ENCODE results near the gene ZNF710.
"Not testable (repeated sequence)": the region's sequence is repeated elsewhere in the genome, so short reads cannot be mapped to it uniquely, and the experiment has no call there.

ZNF710 gene

DNA sequence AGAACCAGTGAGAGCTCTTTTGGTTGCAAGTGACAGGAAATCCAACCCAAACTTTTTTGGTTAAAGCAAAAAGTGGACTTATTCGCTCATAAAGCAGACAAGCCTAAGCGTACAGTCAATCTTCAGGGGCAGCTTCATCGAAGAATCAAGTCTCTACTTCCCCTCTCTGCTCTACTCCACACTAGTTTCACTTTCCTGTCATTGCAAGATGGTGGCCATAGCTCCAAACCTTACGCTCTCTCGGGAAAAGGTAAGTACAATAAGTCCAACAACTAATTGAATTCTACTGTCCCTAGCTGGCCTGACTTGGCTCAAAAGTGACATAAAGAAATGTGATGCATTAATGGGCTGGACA lies 24.9 kb upstream of the ZNF710 start:
- Histone ChIP-seq H3K4me3 (ENCODE audit: low read depth in 1 of 2, low read length in 2 of 2) (no peak overlapping the region), H3K36me3 (ENCODE audit: control insufficient read depth in 1 of 2, insufficient read depth in 2 of 2, low read length in 2 of 2) (no peaks in the 10 kb centered on the region), H3K27me3 (ENCODE audit: low read depth, low read length) (no peaks in the 10 kb centered on the region), H3K4me1 (ENCODE audit: control insufficient read depth in 1 of 2, insufficient read depth in 2 of 2, low read length in 2 of 2) (no peaks in the 10 kb centered on the region), H3K27ac (ENCODE audit: low read length) (no peak overlapping the region), H3K9me3 (ENCODE audit: control insufficient read depth in 1 of 2, low read length in 2 of 2) (no peaks in the 10 kb centered on the region)

DNA sequence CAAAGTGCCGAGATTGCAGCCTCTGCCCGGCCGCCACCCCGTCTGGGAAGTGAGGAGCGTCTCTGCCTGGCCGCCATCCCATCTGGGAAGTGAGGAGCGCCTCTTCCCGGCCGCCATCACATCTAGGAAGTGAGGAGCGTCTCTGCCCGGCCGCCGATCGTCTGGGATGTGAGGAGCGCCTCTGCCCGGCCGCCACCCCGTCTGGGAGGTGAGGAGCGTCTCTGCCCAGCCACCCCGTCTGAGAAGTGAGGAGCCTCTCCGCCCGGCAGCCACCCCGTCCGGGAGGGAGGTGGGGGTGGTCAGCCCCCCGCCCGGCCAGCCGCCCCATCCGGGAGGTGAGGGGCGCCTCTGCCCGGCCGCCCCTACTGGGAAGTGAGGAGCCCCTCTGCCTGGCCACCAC lies 23.3 kb upstream of the ZNF710 start:
- not testable (repeated sequence) for H3K9me3 ChIP-seq (ENCODE audit: control insufficient read depth in 1 of 2, low read length in 2 of 2); H3K4me1 ChIP-seq (ENCODE audit: control insufficient read depth in 1 of 2, insufficient read depth in 2 of 2, low read length in 2 of 2); H3K4me3 ChIP-seq (ENCODE audit: low read depth in 1 of 2, low read length in 2 of 2); H3K27ac ChIP-seq (ENCODE audit: low read length); H3K27me3 ChIP-seq (ENCODE audit: low read depth, low read length); H3K36me3 ChIP-seq (ENCODE audit: control insufficient read depth in 1 of 2, insufficient read depth in 2 of 2, low read length in 2 of 2)

DNA sequence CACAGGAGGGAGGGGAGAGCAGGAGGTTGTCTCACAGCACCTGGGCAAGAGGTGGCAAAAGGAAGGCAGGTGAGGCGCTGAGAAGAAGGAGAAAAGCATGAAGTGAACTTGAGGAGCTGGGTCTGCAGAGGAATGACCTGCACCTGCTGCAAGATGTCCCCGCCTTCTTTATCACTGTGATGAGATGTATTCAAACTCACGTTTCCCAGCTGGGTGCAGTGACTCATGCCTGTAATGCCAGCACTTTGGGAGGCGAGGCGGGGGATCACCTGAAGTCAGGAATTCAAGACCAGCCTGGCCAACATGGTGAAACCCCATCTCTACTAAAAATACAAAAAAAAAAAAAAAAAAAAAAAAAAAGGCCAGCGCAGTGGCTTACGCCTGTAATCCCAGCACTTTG lies 22.2 kb upstream of the ZNF710 start:
- Histone ChIP-seq H3K9me3 (ENCODE audit: control insufficient read depth in 1 of 2, low read length in 2 of 2) (no peaks in the 10 kb centered on the region), H3K27ac (ENCODE audit: low read length) (no peak overlapping the region), H3K4me1 (ENCODE audit: control insufficient read depth in 1 of 2, insufficient read depth in 2 of 2, low read length in 2 of 2) (no peaks in the 10 kb centered on the region), H3K27me3 (ENCODE audit: low read depth, low read length) (no peaks in the 10 kb centered on the region), H3K36me3 (ENCODE audit: control insufficient read depth in 1 of 2, insufficient read depth in 2 of 2, low read length in 2 of 2) (no peaks in the 10 kb centered on the region), H3K4me3 (ENCODE audit: low read depth in 1 of 2, low read length in 2 of 2) (no peak overlapping the region)

DNA sequence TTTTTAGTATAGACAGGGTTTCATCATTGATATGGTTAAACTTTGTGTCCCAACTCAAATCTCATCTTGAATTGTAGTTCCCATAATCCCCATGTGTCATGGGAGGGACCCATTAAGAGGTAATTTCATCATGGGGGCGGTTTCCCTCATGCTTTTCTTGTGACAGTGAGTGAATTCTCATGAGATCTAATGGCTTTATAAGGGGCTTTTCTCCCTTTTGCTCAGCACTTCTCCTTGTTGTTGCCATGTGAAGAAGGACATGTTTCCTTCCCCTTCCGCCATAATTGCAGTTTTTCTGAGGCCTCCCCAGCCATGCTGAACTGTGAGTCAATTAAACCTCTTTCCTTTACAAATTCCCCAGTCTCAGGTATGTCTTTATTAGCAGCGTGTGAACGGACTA lies 20.2 kb upstream of the ZNF710 start:
- no peaks in the 10 kb centered on the region for H3K4me1 ChIP-seq (ENCODE audit: control insufficient read depth in 1 of 2, insufficient read depth in 2 of 2, low read length in 2 of 2)
- no peaks in the 10 kb centered on the region for H3K36me3 ChIP-seq (ENCODE audit: control insufficient read depth in 1 of 2, insufficient read depth in 2 of 2, low read length in 2 of 2)
- no peaks in the 10 kb centered on the region for H3K27me3 ChIP-seq (ENCODE audit: low read depth, low read length)
- H3K4me3 ChIP-seq (ENCODE audit: low read depth in 1 of 2, low read length in 2 of 2), result no peak overlapping the region
- H3K9me3 ChIP-seq (ENCODE audit: control insufficient read depth in 1 of 2, low read length in 2 of 2), result peaks cover 5 to 8% of the 10 kb centered on the region in 2 donors
- H3K27ac ChIP-seq (ENCODE audit: low read length), result no peak overlapping the region

DNA sequence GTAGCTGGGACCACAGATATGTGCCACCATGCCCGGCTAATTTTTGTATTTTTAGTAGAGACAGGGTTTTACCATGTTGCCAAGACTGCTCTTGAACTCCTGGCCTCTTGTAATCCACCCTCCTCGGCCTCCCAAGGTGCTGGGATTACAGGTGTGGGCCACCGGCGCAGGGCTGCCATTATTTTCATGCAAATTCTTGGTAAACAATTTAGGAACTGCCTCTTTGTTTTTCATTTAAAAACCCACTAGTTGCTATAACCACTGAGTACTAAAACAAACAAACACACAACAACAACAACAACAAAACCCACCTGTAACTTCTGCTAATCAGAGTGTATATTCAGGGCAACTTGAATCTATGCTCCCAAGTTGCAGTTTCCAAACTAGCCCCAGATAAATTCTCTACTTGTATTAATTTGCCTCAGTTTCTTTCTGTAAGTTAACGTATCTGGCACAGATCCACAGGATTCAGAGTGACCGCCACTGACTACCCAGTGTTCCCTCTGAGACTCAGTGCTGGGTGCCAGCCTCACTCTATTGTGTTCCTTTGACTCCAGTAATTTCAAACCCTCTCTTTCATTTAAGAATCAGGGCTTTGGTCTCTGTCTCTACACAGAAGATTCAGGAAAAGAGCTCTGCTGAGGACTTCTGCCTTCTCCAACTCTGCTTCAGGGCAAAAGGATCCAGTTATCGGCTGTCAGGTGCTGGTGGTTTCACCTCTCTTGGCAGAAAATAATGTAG lies 18.6 kb upstream of the ZNF710 start:
- H3K4me3 ChIP-seq (ENCODE audit: low read depth in 1 of 2, low read length in 2 of 2), result no peak overlapping the region
- no peak overlapping the region for H3K27ac ChIP-seq (ENCODE audit: low read length)
- no peaks in the 10 kb centered on the region for H3K4me1 ChIP-seq (ENCODE audit: control insufficient read depth in 1 of 2, insufficient read depth in 2 of 2, low read length in 2 of 2)
- no peaks in the 10 kb centered on the region for H3K36me3 ChIP-seq (ENCODE audit: control insufficient read depth in 1 of 2, insufficient read depth in 2 of 2, low read length in 2 of 2)
- no peaks in the 10 kb centered on the region for H3K27me3 ChIP-seq (ENCODE audit: low read depth, low read length)
- H3K9me3 ChIP-seq (ENCODE audit: control insufficient read depth in 1 of 2, low read length in 2 of 2), result peaks cover 5 to 8% of the 10 kb centered on the region in 2 donors

DNA sequence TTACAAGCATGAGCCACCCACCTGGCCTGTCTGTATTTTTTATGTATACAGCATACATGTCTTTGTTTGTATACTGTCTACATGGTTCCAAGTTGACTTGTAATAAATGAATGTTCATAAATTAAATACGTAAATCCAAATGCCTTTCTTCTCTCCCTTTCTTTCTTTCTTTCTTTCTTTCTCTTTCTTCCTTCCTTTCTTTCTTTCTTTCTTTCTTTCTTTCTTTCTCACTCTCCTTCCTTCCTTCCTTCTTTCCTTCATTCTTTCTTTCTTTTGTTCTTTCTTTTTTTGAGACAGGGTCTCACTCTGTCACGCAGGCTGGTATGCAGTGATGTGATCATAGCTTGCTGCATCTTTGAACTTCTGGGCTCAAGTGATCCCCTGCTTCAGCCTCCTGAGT lies 17.1 kb upstream of the ZNF710 start:
- Histone ChIP-seq H3K36me3 (ENCODE audit: control insufficient read depth in 1 of 2, insufficient read depth in 2 of 2, low read length in 2 of 2) (no peaks in the 10 kb centered on the region), H3K27ac (ENCODE audit: low read length) (no peak overlapping the region), H3K27me3 (ENCODE audit: low read depth, low read length) (no peaks in the 10 kb centered on the region), H3K4me1 (ENCODE audit: control insufficient read depth in 1 of 2, insufficient read depth in 2 of 2, low read length in 2 of 2) (no peaks in the 10 kb centered on the region), H3K9me3 (ENCODE audit: control insufficient read depth in 1 of 2, low read length in 2 of 2) (peaks cover 5 to 8% of the 10 kb centered on the region in 2 donors), H3K4me3 (ENCODE audit: low read depth in 1 of 2, low read length in 2 of 2) (no peak overlapping the region)

DNA sequence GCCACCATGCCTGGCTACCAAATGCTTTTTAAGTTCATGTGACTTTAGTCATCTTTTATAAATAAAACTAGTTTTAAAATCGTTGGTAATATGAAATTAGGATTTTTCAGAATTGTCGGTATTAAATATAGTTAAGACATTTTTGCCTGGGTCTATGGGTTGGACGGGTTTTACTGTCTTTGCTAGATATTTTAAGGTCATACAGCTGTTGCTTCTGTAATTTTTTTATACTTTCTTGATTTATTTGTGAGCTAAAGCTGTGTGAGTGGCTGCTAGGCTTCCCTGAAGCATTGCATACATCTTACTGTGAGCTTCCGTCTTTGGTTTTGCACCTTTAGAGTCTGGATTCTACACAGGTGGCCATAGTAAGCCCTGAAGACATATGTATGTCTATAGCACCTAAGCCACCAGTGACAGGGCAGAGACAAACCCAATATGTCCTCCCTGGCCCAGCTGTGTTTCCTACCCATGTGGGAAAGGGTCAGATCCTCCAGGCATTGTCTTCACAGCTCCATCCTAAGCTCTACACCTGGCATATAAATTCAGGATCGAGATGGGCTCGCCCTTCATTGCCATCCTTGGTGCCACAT lies 16.6 kb upstream of the ZNF710 start:
- no peaks in the 10 kb centered on the region for H3K36me3 ChIP-seq (ENCODE audit: control insufficient read depth in 1 of 2, insufficient read depth in 2 of 2, low read length in 2 of 2)
- H3K9me3 ChIP-seq (ENCODE audit: control insufficient read depth in 1 of 2, low read length in 2 of 2), result peaks cover 5 to 8% of the 10 kb centered on the region in 2 donors
- H3K4me1 ChIP-seq (ENCODE audit: control insufficient read depth in 1 of 2, insufficient read depth in 2 of 2, low read length in 2 of 2), result no peaks in the 10 kb centered on the region
- H3K4me3 ChIP-seq (ENCODE audit: low read depth in 1 of 2, low read length in 2 of 2), result no peak overlapping the region
- H3K27ac ChIP-seq (ENCODE audit: low read length), result no peak overlapping the region
- H3K27me3 ChIP-seq (ENCODE audit: low read depth, low read length), result no peaks in the 10 kb centered on the region

DNA sequence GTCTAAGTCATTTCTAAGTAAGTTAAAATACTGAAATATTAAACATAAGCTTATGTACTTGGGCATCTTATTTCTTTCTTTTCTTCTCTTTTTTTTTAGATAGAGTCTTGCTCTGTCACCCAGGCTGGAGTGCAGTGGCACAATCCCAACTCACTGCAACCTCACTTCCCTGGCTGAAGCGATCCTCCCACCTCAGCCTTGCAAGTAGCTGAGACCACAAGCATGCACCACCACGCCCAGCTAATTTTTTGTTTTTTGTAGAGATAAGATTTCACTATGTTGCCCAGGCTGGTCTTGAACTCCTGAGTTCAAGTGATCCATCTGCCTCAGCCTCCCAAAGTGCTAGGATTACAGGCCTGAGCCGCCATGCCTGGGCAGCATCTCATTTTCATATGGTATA lies 16.0 kb upstream of the ZNF710 start:
- H3K9me3 ChIP-seq (ENCODE audit: control insufficient read depth in 1 of 2, low read length in 2 of 2), result peaks cover 5 to 8% of the 10 kb centered on the region in 2 donors
- H3K27me3 ChIP-seq (ENCODE audit: low read depth, low read length), result no peaks in the 10 kb centered on the region
- no peak overlapping the region for H3K27ac ChIP-seq (ENCODE audit: low read length)
- no peaks in the 10 kb centered on the region for H3K4me1 ChIP-seq (ENCODE audit: control insufficient read depth in 1 of 2, insufficient read depth in 2 of 2, low read length in 2 of 2)
- no peaks in the 10 kb centered on the region for H3K36me3 ChIP-seq (ENCODE audit: control insufficient read depth in 1 of 2, insufficient read depth in 2 of 2, low read length in 2 of 2)
- H3K4me3 ChIP-seq (ENCODE audit: low read depth in 1 of 2, low read length in 2 of 2), result no peak overlapping the region

DNA sequence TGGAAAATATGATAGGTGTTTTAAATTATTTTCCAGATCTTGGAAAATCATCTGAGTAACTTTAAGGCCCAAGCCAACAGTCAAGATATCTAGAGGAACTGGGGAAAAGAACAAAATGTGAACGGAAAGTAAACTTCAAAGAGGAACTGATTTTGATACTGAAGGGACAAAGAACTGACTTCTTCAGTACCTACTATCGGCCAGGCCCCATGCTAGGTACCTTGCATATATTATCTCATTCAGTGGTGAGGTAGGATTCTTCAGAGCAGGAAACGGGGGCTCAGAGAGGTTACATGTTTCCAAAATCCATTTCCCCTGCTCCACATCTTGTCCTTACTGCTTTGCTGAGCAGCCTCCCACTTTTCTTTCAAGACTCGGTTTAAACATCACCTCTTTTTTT lies 9.8 kb upstream of the ZNF710 start:
- no peaks in the 10 kb centered on the region for H3K9me3 ChIP-seq (ENCODE audit: control insufficient read depth in 1 of 2, low read length in 2 of 2)
- H3K27me3 ChIP-seq (ENCODE audit: low read depth, low read length), result no peaks in the 10 kb centered on the region
- no peak overlapping the region for H3K27ac ChIP-seq (ENCODE audit: low read length)
- H3K4me3 ChIP-seq (ENCODE audit: low read depth in 1 of 2, low read length in 2 of 2), result no peak overlapping the region
- H3K36me3 ChIP-seq (ENCODE audit: control insufficient read depth in 1 of 2, insufficient read depth in 2 of 2, low read length in 2 of 2), result no peaks in the 10 kb centered on the region
- H3K4me1 ChIP-seq (ENCODE audit: control insufficient read depth in 1 of 2, insufficient read depth in 2 of 2, low read length in 2 of 2), result no peaks in the 10 kb centered on the region

DNA sequence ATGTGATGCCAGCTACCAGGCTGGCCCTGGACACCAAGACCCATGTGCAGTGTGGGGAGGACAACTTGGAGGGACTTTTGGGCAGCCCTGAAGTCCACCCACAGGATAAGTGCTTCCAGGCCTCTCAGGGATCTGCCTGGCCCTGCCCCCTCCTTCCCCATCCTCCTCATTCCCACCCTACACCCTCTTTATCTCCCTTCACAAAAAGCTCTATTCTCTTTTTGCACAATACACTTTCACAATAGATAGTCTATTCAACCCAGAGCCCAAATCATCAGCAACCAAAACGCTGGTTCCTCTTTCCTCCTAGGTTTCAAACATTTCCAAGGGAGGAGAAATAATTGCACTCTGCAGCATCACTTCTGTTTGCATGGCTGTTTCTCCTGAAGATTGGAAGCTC lies 7.8 kb upstream of the ZNF710 start:
- Histone ChIP-seq H3K4me1 (ENCODE audit: control insufficient read depth in 1 of 2, insufficient read depth in 2 of 2, low read length in 2 of 2) (peaks cover 0 to 4% of the 10 kb centered on the region in 2 donors), H3K4me3 (ENCODE audit: low read depth in 1 of 2, low read length in 2 of 2) (no peak overlapping the region), H3K27ac (ENCODE audit: low read length) (no peak overlapping the region), H3K27me3 (ENCODE audit: low read depth, low read length) (no peaks in the 10 kb centered on the region), H3K36me3 (ENCODE audit: control insufficient read depth in 1 of 2, insufficient read depth in 2 of 2, low read length in 2 of 2) (no peaks in the 10 kb centered on the region), H3K9me3 (ENCODE audit: control insufficient read depth in 1 of 2, low read length in 2 of 2) (no peaks in the 10 kb centered on the region)

DNA sequence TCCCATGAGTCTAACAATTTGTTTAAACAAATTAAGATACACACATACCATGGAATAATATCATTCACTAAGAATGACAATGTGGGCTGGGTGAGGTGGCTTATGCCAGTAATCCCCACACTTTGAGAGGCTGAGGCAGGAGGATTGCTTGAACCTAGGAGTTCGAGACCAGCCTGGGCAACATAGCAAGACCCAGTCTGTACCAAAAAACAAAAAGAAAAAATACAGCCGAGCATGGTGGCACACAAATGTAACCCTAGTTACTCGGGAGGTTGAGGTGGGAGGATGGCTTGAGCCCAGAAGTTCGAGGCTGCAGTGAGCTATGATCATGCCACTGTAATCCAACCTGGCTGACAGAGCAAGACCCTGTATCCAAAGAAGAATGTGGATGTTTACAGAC lies 4.0 kb upstream of the ZNF710 start:
- no peak overlapping the region for H3K4me3 ChIP-seq (ENCODE audit: low read depth in 1 of 2, low read length in 2 of 2)
- H3K9me3 ChIP-seq (ENCODE audit: control insufficient read depth in 1 of 2, low read length in 2 of 2), result no peaks in the 10 kb centered on the region
- no peaks in the 10 kb centered on the region for H3K36me3 ChIP-seq (ENCODE audit: control insufficient read depth in 1 of 2, insufficient read depth in 2 of 2, low read length in 2 of 2)
- H3K27me3 ChIP-seq (ENCODE audit: low read depth, low read length), result no peaks in the 10 kb centered on the region
- H3K27ac ChIP-seq (ENCODE audit: low read length), result no peak overlapping the region
- H3K4me1 ChIP-seq (ENCODE audit: control insufficient read depth in 1 of 2, insufficient read depth in 2 of 2, low read length in 2 of 2), result peaks cover 0 to 5% of the 10 kb centered on the region in 2 donors

DNA sequence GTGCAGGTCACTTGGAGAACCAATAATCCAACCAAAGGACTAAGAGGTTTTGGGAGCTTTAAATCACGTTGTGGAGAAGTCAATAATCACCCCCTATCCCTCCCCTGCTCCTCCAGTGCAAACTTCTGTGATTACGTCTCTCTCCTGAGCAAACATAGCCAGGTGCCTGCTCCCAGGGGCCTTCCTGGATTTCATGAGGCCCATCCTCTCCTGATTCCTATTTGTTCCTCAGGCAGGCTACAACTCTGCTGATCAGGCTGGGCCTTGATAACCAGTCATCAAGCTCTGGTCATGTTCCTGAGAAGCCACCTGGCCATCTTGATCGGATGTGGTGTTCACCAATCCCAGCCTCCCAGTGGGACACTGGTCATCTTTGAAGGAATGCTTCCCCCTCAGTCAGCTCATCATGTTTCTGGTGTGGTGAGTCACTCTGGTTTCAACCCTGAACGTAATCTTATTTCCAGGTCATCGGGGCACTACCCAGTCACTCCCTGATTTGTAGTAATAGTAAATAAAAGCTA lies 2.9 kb upstream of the ZNF710 start:
- Histone ChIP-seq H3K9me3 (ENCODE audit: control insufficient read depth in 1 of 2, low read length in 2 of 2) (no peaks in the 10 kb centered on the region), H3K27ac (ENCODE audit: low read length) (no peak overlapping the region), H3K36me3 (ENCODE audit: control insufficient read depth in 1 of 2, insufficient read depth in 2 of 2, low read length in 2 of 2) (no peaks in the 10 kb centered on the region), H3K27me3 (ENCODE audit: low read depth, low read length) (no peaks in the 10 kb centered on the region), H3K4me1 (ENCODE audit: control insufficient read depth in 1 of 2, insufficient read depth in 2 of 2, low read length in 2 of 2) (peaks cover 5 to 6% of the 10 kb centered on the region in 2 donors), H3K4me3 (ENCODE audit: low read depth in 1 of 2, low read length in 2 of 2) (no peak overlapping the region)
